DOHH2 (cell line): Measurements from ENCODE around the gene NDUFAF5.

Source experiments
- H3F3A ChIP-seq: fragments of 200-600 bp; sonication (generic), shearing (Covaris generic); 2 replicates; pipeline ENCODE4 v1.6.0; 2016; ENCODE audit warnings: antibody characterized with exemption, mild to moderate bottlenecking; ENCODE audit not compliant: control insufficient read depth, insufficient read depth
- H3K27ac ChIP-seq: fragments of 200-600 bp; sonication (generic); 2 replicates; pipeline ENCODE4 v1.5.1; 2014; ENCODE audit warnings: low read depth, mild to moderate bottlenecking, low read length, moderate library complexity
- H3K27me3 ChIP-seq: fragments of 200-600 bp; sonication (generic); 2 replicates; pipeline ENCODE4 v1.6.1; 2014; ENCODE audit warnings: mild to moderate bottlenecking, low read length, mixed read lengths; ENCODE audit not compliant: control insufficient read depth
- H3K36me3 ChIP-seq: fragments of 200-600 bp; sonication (generic); 2 replicates; pipeline ENCODE4 v1.6.1; 2014; ENCODE audit warnings: mild to moderate bottlenecking, low read length, moderate library complexity, mixed read lengths; ENCODE audit not compliant: control insufficient read depth
- H3K4me1 ChIP-seq: fragments of 200-600 bp; sonication (generic); 2 replicates; pipeline ENCODE4 v1.6.1; 2014; ENCODE audit warnings: mild to moderate bottlenecking, low read length, mixed read lengths; ENCODE audit not compliant: control insufficient read depth
- H3K4me2 ChIP-seq: fragments of 200-600 bp; sonication (generic); 2 replicates; pipeline ENCODE4 v1.6.0; 2014; ENCODE audit warnings: mild to moderate bottlenecking, low read length, moderate library complexity
- H3K4me3 ChIP-seq: fragments of 200-600 bp; sonication (generic); 2 replicates; pipeline ENCODE4 v1.5.1; 2014; ENCODE audit warnings: mild to moderate bottlenecking, low read length, mixed read lengths
- H3K79me2 ChIP-seq: fragments of 200-600 bp; sonication (generic); 2 replicates; pipeline ENCODE4 v1.6.1; 2014; ENCODE audit warnings: mild to moderate bottlenecking, low read length, mixed read lengths; ENCODE audit not compliant: control insufficient read depth
- H3K9me2 ChIP-seq: fragments of 200-600 bp; sonication (generic); replicated peaks from 2 replicates; pipeline ENCODE4 v1.6.1; 2014; ENCODE audit warnings: mild to moderate bottlenecking, low read length, mixed read lengths; ENCODE audit not compliant: control insufficient read depth
- H3K9me3 ChIP-seq: fragments of 200-600 bp; sonication (generic); 2 replicates; pipeline ENCODE4 v1.6.1; 2014; ENCODE audit warnings: antibody characterized with exemption, low read length, mixed read lengths; ENCODE audit not compliant: control insufficient read depth, insufficient read depth
- H4K20me1 ChIP-seq: fragments of 200-600 bp; sonication (generic); 2 replicates; pipeline ENCODE4 v1.6.0; 2014; ENCODE audit warnings: low read depth, mild to moderate bottlenecking, antibody characterized with exemption, low read length, moderate library complexity; ENCODE audit not compliant: control insufficient read depth, insufficient read depth
- EZH2phosphoT487 ChIP-seq: fragments of 200-600 bp; sonication (generic); IDR thresholded peaks from 2 replicates; pipeline ENCODE4 v1.6.1; 2017; ENCODE audit warnings: borderline replicate concordance, mild to moderate bottlenecking, antibody characterized with exemption, low read length, moderate library complexity, mixed read lengths
- TF ChIP-seq, protein P1 (sequence below): fragments of 200-600 bp; sonication (generic); IDR thresholded peaks from one replicate; pipeline ENCODE4 v1.5.1; 2014; ENCODE audit warnings: antibody characterized with exemption, mild to moderate bottlenecking, low read depth, low read length; ENCODE audit not compliant: poor library complexity, severe bottlenecking

The NDUFAF5 gene

GRCh38 chr20:13790708-13791107 lies 5.9 kb downstream of the NDUFAF5 start:
- H3K27me3 ChIP-seq, result no peaks in the 10 kb centered on the region
- H3F3A ChIP-seq, result peaks cover 4% of the 10 kb centered on the region
- peaks cover 10% of the 10 kb centered on the region for H4K20me1 ChIP-seq
- H3K79me2 ChIP-seq, result peaks cover 22% of the 10 kb centered on the region
- peaks cover 75% of the 10 kb centered on the region for H3K36me3 ChIP-seq
- no peaks in the 10 kb centered on the region for H3K9me3 ChIP-seq
- H3K9me2 ChIP-seq, result no peaks in the 10 kb centered on the region
- peaks cover 11% of the 10 kb centered on the region for H3K4me1 ChIP-seq
- TF ChIP-seq, protein P1, sequence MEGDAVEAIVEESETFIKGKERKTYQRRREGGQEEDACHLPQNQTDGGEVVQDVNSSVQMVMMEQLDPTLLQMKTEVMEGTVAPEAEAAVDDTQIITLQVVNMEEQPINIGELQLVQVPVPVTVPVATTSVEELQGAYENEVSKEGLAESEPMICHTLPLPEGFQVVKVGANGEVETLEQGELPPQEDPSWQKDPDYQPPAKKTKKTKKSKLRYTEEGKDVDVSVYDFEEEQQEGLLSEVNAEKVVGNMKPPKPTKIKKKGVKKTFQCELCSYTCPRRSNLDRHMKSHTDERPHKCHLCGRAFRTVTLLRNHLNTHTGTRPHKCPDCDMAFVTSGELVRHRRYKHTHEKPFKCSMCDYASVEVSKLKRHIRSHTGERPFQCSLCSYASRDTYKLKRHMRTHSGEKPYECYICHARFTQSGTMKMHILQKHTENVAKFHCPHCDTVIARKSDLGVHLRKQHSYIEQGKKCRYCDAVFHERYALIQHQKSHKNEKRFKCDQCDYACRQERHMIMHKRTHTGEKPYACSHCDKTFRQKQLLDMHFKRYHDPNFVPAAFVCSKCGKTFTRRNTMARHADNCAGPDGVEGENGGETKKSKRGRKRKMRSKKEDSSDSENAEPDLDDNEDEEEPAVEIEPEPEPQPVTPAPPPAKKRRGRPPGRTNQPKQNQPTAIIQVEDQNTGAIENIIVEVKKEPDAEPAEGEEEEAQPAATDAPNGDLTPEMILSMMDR, result no peak
- TF ChIP-seq EZH2phosphoT487, result no peak
- H3K27ac ChIP-seq, result no peak overlapping the region
- H3K4me3 ChIP-seq, result no peak overlapping the region
- no peak overlapping the region for H3K4me2 ChIP-seq

DNA sequence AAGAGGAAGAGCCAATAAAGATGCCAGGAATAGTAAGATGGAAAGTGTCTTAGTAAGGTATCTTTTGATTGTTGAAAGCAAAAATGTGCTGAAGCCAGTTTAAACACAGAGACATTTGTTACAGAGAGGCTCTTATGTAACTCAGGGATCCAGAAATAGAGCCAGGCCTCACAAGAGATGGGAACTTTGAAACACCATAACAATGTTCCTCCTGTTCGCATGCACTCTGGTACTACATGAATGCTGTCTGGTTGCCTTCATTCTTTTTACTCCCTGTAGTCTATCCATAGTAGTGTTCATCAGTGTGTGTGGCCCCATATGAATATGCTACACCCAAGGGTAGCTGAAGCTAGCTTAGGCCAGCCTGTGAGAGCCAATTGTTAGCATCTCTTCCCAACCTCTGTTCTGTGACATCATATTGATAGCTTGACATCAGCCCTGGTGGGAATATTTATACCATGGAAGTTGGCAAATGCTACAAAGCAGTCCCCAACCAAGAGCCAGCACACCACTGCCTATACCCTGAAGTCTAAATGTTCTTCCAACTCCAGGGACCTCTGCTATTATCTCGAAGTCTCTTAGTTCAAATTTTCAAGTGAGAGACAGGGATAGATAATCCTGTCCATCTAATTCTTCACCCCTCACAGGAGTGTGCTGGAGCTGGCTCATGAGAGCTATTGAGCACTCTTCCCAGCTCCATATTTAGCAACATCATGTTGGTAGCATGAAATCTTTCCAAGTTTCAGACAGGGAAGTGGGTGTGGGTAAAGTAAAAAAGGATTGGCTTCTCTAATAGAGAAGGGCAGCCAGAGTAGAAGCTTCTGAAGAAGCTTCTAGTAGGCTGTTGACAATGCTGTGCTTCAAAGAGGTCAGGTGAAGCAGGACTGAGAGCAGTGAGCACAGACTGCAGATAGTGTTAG lies 7.0 kb downstream of the NDUFAF5 start:
- no peak overlapping the region for H3K27ac ChIP-seq
- H3K36me3 ChIP-seq, result peaks cover 85% of the 10 kb centered on the region
- H3K9me3 ChIP-seq, result no peaks in the 10 kb centered on the region
- peaks cover 11% of the 10 kb centered on the region for H3K79me2 ChIP-seq
- no peaks in the 10 kb centered on the region for H3K27me3 ChIP-seq
- H3K9me2 ChIP-seq, result no peaks in the 10 kb centered on the region
- H3K4me2 ChIP-seq, result no peak overlapping the region
- peaks cover 4% of the 10 kb centered on the region for H3F3A ChIP-seq
- H3K4me1 ChIP-seq, result peaks cover under 1% of the 10 kb centered on the region; the same call in 1 of the 2 replicates
- peaks cover 4% of the 10 kb centered on the region; the same call in 1 of the 2 replicates for H4K20me1 ChIP-seq
- no peak for TF ChIP-seq EZH2phosphoT487
- TF ChIP-seq, protein P1, result no peak
- no peak overlapping the region for H3K4me3 ChIP-seq

GRCh38 chr20:13793001-13793400 lies 8.2 kb downstream of the NDUFAF5 start:
- H3K27me3 ChIP-seq, result no peaks in the 10 kb centered on the region
- no peak overlapping the region for H3K4me2 ChIP-seq
- TF ChIP-seq, protein P1, result no peak
- no peak for TF ChIP-seq EZH2phosphoT487
- no peak overlapping the region for H3K27ac ChIP-seq
- no peak overlapping the region for H3K4me3 ChIP-seq
- H3K9me2 ChIP-seq, result no peaks in the 10 kb centered on the region
- peaks cover 84% of the 10 kb centered on the region for H3K36me3 ChIP-seq
- H3K4me1 ChIP-seq, result no peaks in the 10 kb centered on the region
- H4K20me1 ChIP-seq, result peaks cover 1% of the 10 kb centered on the region; the same call in 1 of the 2 replicates
- no peaks in the 10 kb centered on the region for H3F3A ChIP-seq
- no peaks in the 10 kb centered on the region for H3K9me3 ChIP-seq
- H3K79me2 ChIP-seq, result 0 out of 2 replicates have a peak, but pooled peaks cover 1% of the 10 kb centered on the region
